ENCODE measurements around the gene HIF1AN.

GRCh38 chr10:100505164-100505563 lies 30.6 kb upstream of the HIF1AN start:
- TF ChIP-seq EZH2 (IDR thresholded peaks at IDR 0.05; ENCODE audit: borderline replicate concordance, low read length): no peak
- TF ChIP-seq, protein P1, sequence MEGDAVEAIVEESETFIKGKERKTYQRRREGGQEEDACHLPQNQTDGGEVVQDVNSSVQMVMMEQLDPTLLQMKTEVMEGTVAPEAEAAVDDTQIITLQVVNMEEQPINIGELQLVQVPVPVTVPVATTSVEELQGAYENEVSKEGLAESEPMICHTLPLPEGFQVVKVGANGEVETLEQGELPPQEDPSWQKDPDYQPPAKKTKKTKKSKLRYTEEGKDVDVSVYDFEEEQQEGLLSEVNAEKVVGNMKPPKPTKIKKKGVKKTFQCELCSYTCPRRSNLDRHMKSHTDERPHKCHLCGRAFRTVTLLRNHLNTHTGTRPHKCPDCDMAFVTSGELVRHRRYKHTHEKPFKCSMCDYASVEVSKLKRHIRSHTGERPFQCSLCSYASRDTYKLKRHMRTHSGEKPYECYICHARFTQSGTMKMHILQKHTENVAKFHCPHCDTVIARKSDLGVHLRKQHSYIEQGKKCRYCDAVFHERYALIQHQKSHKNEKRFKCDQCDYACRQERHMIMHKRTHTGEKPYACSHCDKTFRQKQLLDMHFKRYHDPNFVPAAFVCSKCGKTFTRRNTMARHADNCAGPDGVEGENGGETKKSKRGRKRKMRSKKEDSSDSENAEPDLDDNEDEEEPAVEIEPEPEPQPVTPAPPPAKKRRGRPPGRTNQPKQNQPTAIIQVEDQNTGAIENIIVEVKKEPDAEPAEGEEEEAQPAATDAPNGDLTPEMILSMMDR (conservative IDR thresholded peaks at IDR 0.05 in 1 of 2, IDR thresholded peaks at IDR 0.05 in 1 of 2; ENCODE audit: extremely low read depth in 1 of 2, insufficient read depth in 1 of 2, low read depth in 1 of 2, low read length in 2 of 2): no peak
